Thyroid gland (tissue), 4 donors: Measurements from ENCODE around the gene ACP6.
"Not testable (repeated sequence)": the region's sequence is repeated elsewhere in the genome, so short reads cannot be mapped to it uniquely, and the experiment has no call there.

Source experiments
- CTCF ChIP-seq, 6 experiments: fragments of 200-600 bp in 3 of 6; fragments of 450-650 bp in 3 of 6; sonication (generic) in 3 of 6; IDR thresholded peaks; one replicate each; pipeline ENCODE4 v1.5.1; 2016 to 2019; ENCODE audit warnings: antibody characterized with exemption in 6 of 6, mild to moderate bottlenecking in 2 of 6, inconsistent platforms in 1 of 6, moderate library complexity in 1 of 6
- POLR2A ChIP-seq, 2 donors: fragments of 450-650 bp; IDR thresholded peaks; one replicate each; pipeline ENCODE4 v1.6.1; 2017; ENCODE audit warnings: antibody characterized with exemption in 2 of 2, mild to moderate bottlenecking in 2 of 2, moderate library complexity in 1 of 2

- TF ChIP-seq CTCF, POLR2A (IDR thresholded peaks at IDR 0.05): not testable (repeated sequence)
Observed at GRCh38 chr1:147677681-147678080, 7.4 kb upstream of the ACP6 start.
